ENCODE results near the gene PKNOX2.

- TF ChIP-seq CTCF (conservative IDR thresholded peaks at IDR 0.05) (no peak), ZFX (IDR thresholded peaks at IDR 0.05) (no peak)
Observed at GRCh38 chr11:125446279-125446678, 281.7 kb downstream of the PKNOX2 start.

Measured in C4-2B (cell line).